HepG2 (cell line): ENCODE results near the gene LATS1. TPM values are rescaled to one million over a fixed set of nuclear protein-coding genes. Genes with fewer than 3 reads are reported as not detected.

ENCODE experiments used
- ATF2 ChIP-seq: sonication (generic); formaldehyde crosslinking; IDR thresholded peaks from 2 replicates; pipeline ENCODE4 v1.4.0; 2020; ENCODE audit warnings: missing genetic modification reagents
- BORCS8-MEF2B ChIP-seq: sonication (generic); formaldehyde crosslinking; IDR thresholded peaks from 2 replicates; pipeline ENCODE4 v1.8.0; 2022; ENCODE audit warnings: mild to moderate bottlenecking, missing genetic modification reagents
- GABPB1 ChIP-seq: IDR thresholded peaks from 2 replicates; pipeline ENCODE4 v1.6.1; 2016; ENCODE audit warnings: mild to moderate bottlenecking, missing genetic modification reagents, moderate library complexity, missing compliant biosample characterization
- HOXA5 ChIP-seq: sonication (generic); formaldehyde crosslinking; IDR thresholded peaks from 2 replicates; pipeline ENCODE4 v1.4.0; 2020; ENCODE audit warnings: missing genetic modification reagents
- PPARG ChIP-seq: conservative IDR thresholded peaks from 2 replicates; pipeline ENCODE4 v1.6.1; 2016; ENCODE audit warnings: missing biosample characterization, missing genetic modification reagents
- PRDM15 ChIP-seq: sonication (generic); formaldehyde crosslinking; IDR thresholded peaks from 2 replicates; pipeline ENCODE4 v1.4.0; 2020; ENCODE audit warnings: missing genetic modification reagents
- SP2 ChIP-seq: sonication (generic); formaldehyde crosslinking; IDR thresholded peaks from 2 replicates; pipeline ENCODE4 v1.5.1; 2020; ENCODE audit warnings: mild to moderate bottlenecking, missing genetic modification reagents
- ZBED4 ChIP-seq: sonication (generic); formaldehyde crosslinking; IDR thresholded peaks from 2 replicates; pipeline ENCODE4 v1.4.0; 2020; ENCODE audit warnings: missing genetic modification reagents, borderline replicate concordance
- ZBTB2 ChIP-seq: sonication (generic); formaldehyde crosslinking; IDR thresholded peaks from 2 replicates; pipeline ENCODE4 v1.8.0; 2022; ENCODE audit warnings: low read depth, missing genetic modification reagents
- ZNF138 ChIP-seq: sonication (generic); formaldehyde crosslinking; IDR thresholded peaks from 2 replicates; pipeline ENCODE4 v1.5.0; 2020; ENCODE audit warnings: mild to moderate bottlenecking, low read depth, missing genetic modification reagents
- ZNF225 ChIP-seq: sonication (generic); formaldehyde crosslinking; IDR thresholded peaks from 2 replicates; pipeline ENCODE4 v1.4.0; 2020; ENCODE audit warnings: mild to moderate bottlenecking, missing genetic modification reagents
- ZNF546 ChIP-seq: sonication (generic); formaldehyde crosslinking; conservative IDR thresholded peaks from 2 replicates; pipeline ENCODE4 v1.8.1; 2023; ENCODE audit warnings: mild to moderate bottlenecking, missing genetic modification reagents
- ZNF772 ChIP-seq: sonication (generic); formaldehyde crosslinking; IDR thresholded peaks from 2 replicates; pipeline ENCODE4 v1.5.0; 2020; ENCODE audit warnings: mild to moderate bottlenecking, missing genetic modification reagents
- polyA plus RNA-seq, 8 experiments: library from polyadenylated mRNA; depleted of rRNA in 3 of 8; stranded (reverse) in 7 of 8; unstranded in 1 of 8; fragments of >200 nt; fragmentation: Illumina TruSeq in 4 of 8; extraction: Trizol in 4 of 8; gene quantifications; 2 replicates each; pipeline versions ENCODE4 v1.2.1 to v1.2.3, GENCODE V29; 2011 to 2016; ENCODE audit warnings: low read depth in 4 of 8, missing spikeins in 1 of 8, mixed read lengths in 1 of 8; ENCODE audit not compliant: insufficient read depth in 1 of 8
- total RNA-seq, 5 experiments: library from RNA; depleted of rRNA; stranded (reverse); fragments of >200 nt; fragmentation: Illumina TruSeq; extraction: Trizol; gene quantifications; 2 replicates each; pipeline ENCODE4 v1.2.3, GENCODE V29; 2016; ENCODE audit warnings: low read depth in 1 of 5
- TF ChIP-seq, protein P1 (sequence below): sonication (generic); formaldehyde crosslinking; IDR thresholded peaks from 2 replicates; pipeline ENCODE4 v1.4.0; 2020; ENCODE audit warnings: missing genetic modification reagents
- TF ChIP-seq, protein P2 (sequence below): sonication (generic); formaldehyde crosslinking; IDR thresholded peaks from 2 replicates; pipeline ENCODE4 v1.5.0; 2020; ENCODE audit warnings: missing genetic modification reagents

The LATS1 gene
- total and polyA plus RNA-seq, 2 of the 13 experiments (the other 11 are each of a cell fraction or from before 2014, with no cell fraction given), result 9.9 to 12.6 TPM

DNA sequence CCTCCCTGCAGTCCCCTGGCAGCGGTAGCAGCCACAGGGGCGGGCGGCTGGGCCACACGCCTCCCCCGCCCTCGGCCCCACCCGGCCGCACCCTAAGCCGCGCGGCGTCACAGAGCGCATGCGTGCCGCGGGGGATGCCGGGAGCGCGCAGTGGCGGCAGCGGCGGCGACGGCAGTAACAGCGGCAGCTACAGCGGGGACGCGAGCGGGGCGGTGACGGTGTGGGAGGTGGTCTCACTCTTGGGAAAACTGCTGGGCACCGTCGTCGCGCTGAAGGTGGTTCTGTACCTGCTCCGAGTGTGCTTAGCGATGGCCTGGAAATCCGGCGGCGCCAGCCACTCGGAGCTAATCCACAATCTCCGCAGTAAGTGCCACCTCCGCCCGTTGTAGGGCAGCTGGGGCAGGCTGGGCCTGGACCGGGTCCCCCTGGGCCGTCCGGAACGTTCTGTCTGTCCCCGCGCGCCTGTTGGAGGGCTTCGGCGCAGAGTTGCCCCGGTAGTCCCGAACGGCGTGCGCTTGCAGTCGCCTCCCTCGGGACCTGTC is 31.8 kb upstream of the LATS1 start, which contains the start of gene PCMT1 (continued):
- TF ChIP-seq PRDM15 (CRISPR knock-in tag), result 0 out of 2 replicates have a peak, but pooled peaks have one; percentile 50
- TF ChIP-seq ZNF772 (CRISPR knock-in tag), result peak; percentile 72; the same call in 1 of the 2 replicates
- TF ChIP-seq HOXA5 (CRISPR knock-in tag), result peak; percentile 70
- TF ChIP-seq BORCS8-MEF2B (CRISPR knock-in tag), result peak; percentile 95
- TF ChIP-seq SP2 (CRISPR knock-in tag), result peak; percentile 59
- TF ChIP-seq PPARG, result no peak
- TF ChIP-seq GABPB1, result peak; percentile 65; the same call in 1 of the 2 replicates
- peak; percentile 80; the same call in 1 of the 2 replicates for TF ChIP-seq ZBTB2 (CRISPR knock-in tag)
- TF ChIP-seq ZNF546 (CRISPR knock-in tag), result peak; percentile 83; the same call in 1 of the 2 replicates
- TF ChIP-seq ATF2 (CRISPR knock-in tag), result no peak
- TF ChIP-seq ZNF225 (CRISPR knock-in tag), result peak; percentile 85; the same call in 1 of the 2 replicates
- TF ChIP-seq ZBED4 (CRISPR knock-in tag), result peak; percentile 73; the same call in 1 of the 2 replicates
- no peak for TF ChIP-seq ZNF138 (CRISPR knock-in tag)
- TF ChIP-seq, protein P1, sequence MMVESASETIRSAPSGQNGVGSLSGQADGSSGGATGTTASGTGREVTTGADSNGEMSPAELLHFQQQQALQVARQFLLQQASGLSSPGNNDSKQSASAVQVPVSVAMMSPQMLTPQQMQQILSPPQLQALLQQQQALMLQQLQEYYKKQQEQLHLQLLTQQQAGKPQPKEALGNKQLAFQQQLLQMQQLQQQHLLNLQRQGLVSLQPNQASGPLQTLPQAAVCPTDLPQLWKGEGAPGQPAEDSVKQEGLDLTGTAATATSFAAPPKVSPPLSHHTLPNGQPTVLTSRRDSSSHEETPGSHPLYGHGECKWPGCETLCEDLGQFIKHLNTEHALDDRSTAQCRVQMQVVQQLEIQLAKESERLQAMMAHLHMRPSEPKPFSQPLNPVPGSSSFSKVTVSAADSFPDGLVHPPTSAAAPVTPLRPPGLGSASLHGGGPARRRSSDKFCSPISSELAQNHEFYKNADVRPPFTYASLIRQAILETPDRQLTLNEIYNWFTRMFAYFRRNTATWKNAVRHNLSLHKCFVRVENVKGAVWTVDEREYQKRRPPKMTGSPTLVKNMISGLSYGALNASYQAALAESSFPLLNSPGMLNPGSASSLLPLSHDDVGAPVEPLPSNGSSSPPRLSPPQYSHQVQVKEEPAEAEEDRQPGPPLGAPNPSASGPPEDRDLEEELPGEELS (CRISPR knock-in tag), result no peak
- TF ChIP-seq, protein P2, sequence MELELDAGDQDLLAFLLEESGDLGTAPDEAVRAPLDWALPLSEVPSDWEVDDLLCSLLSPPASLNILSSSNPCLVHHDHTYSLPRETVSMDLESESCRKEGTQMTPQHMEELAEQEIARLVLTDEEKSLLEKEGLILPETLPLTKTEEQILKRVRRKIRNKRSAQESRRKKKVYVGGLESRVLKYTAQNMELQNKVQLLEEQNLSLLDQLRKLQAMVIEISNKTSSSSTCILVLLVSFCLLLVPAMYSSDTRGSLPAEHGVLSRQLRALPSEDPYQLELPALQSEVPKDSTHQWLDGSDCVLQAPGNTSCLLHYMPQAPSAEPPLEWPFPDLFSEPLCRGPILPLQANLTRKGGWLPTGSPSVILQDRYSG (CRISPR knock-in tag), result 0 out of 2 replicates have a peak, but pooled peaks have one; percentile 47
